ENCODE data around the gene PHACTR3.

The PHACTR3 gene

DNA sequence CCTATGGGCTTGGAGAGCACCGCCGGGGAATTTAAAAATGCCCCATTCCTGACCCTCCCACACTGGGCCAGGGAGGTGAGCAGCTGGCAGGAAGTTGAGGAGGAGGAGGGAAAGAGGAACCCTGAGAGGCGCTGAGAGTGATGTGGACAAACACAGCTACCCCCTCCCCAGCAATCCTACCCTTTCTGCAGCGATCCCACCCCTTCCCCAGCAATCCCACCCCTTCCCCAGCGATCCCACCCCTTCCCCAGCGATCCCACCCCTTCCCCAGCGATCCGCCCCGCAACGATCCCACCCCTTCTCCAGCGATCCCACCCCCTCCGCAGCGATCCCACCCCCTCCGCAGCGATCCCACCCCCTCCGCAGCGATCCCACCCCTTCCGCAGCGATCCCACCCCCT lies 217.4 kb downstream of the PHACTR3 start:
- no peak for FAIRE-seq

DNA sequence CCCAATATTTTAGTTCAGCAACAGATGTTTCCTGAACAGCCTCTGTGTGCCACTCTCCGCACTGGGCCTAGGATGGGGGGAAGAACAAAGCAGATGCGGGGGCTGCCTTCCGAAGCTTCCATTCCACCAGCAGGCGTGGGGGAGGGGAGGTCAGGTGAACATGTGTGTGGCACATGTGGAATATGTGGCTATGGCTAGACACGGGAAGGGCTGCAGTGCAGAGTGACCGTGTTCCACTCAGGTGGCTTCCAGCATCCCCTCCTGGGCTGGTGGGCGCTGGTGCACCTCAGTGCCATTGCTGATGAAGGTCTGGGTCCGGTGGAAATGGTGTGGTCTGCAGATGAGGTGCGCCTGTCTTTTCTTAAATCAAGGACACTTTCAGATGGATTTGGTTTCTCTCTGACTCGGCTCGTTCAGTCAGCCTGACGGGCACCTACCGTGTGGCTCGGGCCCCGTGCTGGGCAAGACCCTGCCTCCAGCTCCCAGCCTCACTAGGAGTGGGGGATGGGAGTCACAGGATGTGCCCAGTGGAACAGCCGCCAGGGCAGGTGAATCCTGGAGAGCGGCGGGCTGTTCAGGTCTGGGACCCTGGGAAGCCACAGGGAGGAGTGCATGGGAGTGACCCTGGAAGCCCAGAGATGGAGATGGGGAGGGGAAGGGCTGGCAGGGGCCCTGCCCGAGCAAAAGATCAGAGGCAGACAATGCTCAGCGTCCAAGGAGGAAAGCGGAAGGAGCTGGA lies 218.1 kb downstream of the PHACTR3 start:
- FAIRE-seq, result no peak

DNA sequence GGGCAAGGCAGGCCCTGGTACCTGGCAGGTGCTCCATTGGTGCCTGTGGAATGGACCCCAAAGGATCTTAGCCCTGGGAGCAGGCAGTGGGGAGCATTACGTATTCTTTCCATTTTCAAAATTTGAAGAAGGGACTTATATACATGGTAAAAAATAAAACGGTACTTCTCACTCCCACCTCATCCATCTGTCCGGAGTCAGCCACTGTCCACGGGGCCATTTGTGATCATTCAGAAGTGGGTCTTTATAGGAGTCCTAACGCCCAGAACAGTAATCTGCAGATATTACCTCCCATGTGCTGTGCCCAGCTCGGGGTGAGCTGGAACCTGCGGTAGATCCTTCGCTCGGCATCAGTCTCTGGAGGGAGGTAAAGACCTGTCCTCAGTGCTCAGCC lies 218.7 kb downstream of the PHACTR3 start:
- FAIRE-seq, result no peak

DNA sequence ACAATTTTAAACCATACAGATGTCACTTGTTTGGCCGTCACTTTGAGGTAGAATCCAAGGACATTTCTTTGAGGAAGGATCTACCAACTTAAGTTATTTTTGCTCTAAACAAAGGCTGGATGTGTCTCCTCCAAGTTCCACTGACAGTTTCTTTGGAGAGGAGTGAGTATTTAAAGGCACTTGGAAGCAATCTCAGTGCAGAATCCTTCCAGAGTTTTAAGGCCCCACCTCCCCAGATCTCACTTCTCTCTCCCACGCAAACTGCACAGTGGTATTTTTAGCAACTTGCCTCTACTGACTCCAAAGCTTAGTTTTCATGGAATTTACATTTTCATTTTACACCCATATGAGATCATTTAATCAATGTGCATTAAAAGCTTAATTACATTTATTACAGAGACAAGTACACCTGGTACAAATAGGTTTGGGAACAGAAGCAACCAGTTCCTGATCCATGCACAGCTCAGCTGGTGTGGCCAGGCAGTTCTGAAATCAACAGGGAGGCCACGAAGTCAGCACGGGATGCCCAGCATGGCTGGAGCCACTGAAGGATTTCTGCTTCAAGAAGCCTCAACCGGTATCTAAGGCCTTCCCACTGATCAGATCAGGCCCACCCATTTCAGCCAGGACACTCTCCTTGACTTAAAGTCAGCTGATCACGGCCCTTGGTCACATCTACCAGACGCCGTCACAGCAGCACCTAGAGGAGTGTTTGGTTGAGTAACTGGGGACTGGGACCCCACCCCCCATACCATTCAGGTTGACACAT lies 219.3 kb downstream of the PHACTR3 start:
- no peak for FAIRE-seq

DNA sequence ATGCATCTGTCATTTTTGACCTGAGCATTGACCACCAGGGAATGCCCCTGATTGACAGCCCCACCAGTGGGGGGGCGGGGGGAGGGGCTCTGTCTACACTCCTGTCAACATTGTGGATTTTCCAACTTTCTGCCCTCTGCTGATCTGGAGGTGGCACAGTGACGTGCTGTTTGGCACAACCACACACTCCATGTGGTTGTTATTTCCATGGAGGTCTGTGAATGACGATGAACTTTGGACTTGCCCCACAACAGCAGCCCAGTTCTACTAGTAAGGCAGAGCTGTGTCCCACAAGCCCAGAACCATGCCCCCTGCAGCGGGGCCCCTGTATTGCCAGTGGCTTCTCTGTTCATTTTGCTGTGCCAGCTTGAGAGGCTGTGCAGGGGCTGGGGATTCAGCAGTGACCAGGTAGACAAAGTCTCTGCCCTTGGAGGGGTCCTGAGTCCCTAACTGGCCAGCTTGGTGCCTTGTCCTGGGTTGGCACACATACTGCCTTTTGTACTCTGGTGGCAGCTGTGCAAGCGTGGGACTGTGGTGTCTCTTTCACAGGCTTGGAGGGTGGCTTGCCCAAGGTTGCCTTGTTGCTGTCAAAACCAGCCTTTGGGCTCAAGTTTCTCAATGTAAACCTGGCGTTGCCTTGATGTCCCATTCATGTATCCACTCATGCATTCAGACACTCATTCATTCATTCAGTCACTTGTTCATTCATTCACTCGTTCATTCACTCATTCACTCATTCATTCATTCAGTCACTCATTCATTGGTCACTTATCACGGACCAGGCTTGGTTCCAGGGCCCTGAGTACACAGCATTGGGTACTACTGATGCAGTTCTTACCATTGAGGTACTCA lies 220.6 kb downstream of the PHACTR3 start:
- FAIRE-seq, result no peak

DNA sequence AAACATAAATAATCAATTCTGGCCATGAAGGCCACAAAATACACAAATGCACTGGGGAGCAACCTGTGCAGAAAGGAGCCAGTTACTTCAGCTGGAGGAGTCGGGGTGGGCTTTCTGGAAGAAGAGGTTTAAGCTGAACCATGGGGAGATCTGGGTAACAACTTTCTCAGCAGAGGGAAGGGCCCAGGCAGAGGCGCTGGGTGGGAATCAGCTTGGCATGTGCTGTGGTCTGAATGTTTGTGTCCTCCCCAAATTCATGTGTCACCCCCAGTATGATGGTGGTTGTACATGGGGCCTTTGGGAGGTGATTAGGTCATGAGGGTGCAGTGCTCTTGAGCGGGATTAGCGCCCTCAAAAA lies 221.2 kb downstream of the PHACTR3 start:
- FAIRE-seq, result no peak

DNA sequence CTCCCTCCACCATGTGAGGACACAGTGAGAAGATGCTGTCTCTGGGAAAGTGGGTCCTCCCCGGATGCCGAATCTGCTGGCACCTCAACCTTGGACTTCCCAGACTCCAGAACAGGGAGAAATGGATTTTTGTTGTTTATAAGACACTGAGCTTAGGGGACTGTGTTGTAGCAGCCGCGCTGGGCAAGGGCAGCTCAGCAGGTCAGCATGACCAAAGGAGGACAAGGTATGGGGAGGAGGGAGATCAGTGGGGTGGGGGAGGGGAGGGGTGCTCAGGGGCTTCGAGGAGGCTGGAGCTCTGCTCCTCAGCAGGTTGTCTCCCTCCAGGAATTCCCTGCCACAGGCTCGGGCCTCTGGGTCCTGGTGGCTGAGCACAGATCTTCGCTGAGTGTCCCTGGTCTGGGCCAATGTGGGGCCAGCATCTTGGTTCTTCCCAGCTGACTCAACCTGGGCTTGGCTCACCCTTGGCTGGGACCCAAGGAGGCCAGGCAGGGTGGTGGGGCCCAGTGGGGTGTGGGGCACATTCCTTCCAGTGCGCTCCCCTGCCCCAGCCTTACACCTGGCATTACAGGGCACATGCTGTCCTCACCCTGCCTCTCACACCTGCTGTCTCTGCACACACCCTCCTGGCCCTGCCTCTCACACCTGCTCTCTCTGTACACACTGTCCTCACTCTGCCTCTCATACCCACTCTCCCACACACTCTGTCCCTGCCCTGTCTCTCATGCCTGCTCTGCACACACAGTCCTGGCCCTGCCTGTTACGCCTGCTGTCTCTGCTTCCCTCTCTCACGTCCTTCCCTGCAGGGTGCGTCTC lies 221.8 kb downstream of the PHACTR3 start:
- FAIRE-seq, result no peak

DNA sequence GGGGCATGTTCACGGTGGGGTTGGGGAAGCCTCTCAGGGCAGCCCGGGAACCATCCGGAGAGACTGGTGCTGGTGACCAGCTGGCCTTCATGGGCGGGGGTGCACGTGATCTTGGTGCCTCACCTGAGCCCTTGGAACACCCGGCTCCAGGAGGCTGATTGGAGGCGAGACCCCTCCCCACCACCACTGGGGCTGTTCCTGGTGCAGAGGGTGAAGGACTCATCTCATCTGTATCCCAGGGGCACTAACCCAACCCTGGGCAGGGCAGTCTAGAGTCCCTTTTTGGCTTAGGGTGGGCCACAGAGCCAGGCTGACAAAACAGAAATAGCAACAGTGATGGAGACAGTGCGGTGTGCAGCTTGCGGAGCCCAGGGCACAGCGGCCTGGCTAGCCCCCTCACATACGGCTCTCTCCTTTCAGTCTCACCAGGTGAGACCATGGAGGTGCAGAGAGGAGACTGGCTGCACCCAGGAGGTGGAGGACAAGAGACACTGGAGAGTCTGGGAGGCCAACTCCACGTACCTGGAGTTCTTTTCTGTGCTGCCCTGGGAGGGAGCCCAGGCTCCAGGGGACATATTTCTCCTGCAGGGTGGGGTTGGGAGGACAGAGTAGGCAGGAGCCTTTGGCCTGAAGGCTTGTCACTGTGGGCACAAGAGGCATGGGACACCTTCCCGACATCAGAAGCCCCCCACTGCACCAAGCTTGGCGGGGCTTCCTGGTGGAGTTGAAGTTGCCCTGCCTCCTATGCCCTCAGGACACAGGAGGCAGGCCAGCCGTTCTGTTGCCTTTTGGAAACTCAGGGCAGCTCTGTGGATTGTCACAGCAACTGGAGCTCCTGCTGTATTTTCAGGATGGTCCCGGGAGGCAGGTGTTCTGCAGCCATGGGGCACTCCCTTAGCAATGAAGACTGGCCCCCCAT lies 223.1 kb downstream of the PHACTR3 start:
- no peak for FAIRE-seq

DNA sequence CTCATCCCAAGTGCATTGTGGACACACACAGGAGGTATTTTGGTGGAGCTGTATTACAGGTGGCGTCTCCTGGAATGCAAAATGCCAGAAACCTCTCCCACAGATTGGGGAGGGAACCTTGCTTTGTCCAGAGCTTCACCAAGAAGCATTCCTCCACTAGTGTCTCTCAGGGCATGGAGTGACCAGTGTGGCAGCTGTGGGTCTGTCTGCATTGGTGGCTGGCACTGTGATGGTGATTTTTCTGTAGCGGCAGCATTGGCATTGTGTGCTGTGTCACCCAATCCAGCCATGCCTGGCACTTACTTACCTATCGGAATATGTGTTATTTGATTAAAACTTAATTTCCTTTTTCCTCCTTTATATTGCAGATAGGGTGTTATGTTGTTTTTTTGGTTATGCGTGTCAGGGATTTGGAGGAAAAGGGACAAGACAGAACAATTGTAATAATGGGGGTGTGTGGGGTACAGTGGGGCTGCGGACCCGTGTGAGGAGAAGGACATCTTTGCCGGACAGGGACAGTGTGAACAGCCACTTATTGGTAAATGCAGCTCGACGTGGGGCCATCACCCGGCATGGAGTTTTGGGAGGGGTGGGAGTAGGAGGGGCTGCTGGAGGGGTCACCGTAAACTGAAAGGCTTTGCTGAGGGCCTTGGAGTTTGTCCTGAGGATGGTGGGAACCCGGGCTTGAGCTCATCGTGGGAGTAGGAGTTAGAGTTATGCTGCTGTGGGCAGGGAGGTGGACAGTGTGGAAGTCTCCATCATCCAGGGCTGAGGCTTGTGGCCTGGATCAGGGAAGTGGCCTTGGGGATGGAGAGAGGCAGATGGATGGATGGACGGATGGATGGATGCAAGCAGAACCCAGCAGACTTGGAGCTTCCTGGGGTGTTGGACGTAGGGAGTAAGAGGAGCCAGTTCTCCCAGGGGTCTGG lies 224.0 kb downstream of the PHACTR3 start:
- FAIRE-seq, result no peak

DNA sequence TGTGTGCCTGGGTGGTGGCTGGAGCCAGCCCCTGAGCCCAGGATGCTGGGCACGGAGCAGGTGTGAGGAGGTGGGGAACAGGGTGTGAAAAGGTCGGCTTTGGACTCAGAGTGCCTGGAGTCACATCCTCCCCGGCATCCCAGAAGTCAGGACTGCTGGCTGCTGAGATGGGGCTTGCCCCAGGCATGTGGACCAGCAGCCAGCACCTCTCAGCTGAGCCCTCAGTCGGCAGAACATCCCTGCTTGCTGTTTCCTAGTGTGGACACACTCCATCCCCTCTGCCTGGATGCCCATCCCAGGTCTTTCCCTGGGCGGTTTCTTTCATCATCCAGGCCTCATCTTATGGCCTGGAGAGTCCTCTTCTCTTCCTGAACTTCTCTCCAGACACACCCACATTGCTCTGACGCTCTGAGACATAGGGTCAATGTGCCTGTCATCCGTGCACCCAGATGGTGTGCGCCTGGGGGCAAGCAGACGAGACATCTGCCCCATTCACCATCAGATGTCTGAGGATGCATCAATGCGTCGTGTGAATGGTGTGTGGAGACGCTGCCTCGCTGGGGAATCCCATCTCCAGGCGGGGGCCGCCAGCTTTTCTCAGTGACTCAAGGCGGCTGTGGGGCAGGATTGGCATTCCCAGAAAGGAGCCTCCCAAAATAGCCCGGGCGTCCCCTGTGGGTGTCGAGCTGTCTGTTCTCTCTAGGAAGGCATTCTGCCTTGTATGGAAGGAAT lies 224.9 kb downstream of the PHACTR3 start:
- no peak for FAIRE-seq

DNA sequence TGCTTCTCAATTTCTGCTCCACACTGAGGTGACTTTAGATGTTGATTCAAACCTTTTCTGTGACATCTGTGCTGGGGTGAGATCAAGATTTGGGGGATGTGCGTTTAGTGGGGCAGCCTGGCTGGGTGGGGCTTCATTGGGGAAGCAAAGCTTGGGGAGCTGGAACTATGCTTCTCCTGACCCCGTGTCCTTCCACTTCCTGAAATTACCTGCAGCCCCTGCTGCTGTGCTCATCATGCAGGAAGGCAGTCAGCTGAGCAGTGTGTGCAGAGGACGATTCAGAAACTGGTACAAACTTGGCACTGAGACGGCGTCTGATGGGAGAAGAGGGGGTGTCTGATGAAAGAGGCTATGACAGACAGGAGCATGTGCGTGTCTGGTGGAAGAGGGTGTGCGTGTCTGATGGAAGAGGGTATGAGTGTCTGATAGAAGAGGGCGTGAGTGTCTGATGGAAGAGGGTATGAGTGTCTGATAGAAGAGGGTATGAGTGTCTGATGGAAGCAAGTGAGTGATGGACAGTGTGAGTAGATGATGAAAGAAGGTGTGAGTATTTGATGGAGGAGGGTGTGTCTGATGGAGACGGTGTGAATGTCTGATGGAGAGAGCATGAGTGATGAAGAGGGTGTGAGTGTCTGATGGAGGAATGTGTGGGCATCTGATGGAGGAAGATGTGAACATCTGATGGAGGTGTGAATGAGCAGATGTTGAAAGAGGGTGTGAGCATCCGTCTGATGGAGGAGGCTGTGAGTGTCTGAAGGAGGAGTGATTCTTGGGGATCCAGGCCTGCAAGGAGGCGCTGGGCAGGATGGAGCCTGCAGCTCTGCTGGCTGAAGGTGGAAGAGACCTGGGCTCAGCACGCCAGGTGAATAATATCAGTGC lies 225.7 kb downstream of the PHACTR3 start:
- no peak for FAIRE-seq

DNA sequence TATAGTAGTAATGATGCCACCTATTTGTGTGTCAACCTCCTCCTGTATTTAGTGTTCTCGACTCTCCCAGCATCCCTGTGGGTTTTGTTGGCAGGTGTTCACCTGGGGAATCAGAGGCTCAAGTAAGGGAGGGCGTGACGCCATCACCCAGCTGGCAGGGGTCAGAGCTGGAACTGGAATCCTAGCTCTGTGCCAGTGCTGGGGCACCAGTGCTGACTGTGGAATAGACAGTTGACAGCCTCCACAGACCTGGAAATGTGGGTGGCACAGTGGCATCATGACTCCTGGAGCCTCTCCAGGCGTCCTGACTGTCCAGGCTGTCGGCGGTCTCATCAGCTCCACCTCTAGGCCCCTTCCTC lies 226.3 kb downstream of the PHACTR3 start:
- FAIRE-seq, result no peak

DNA sequence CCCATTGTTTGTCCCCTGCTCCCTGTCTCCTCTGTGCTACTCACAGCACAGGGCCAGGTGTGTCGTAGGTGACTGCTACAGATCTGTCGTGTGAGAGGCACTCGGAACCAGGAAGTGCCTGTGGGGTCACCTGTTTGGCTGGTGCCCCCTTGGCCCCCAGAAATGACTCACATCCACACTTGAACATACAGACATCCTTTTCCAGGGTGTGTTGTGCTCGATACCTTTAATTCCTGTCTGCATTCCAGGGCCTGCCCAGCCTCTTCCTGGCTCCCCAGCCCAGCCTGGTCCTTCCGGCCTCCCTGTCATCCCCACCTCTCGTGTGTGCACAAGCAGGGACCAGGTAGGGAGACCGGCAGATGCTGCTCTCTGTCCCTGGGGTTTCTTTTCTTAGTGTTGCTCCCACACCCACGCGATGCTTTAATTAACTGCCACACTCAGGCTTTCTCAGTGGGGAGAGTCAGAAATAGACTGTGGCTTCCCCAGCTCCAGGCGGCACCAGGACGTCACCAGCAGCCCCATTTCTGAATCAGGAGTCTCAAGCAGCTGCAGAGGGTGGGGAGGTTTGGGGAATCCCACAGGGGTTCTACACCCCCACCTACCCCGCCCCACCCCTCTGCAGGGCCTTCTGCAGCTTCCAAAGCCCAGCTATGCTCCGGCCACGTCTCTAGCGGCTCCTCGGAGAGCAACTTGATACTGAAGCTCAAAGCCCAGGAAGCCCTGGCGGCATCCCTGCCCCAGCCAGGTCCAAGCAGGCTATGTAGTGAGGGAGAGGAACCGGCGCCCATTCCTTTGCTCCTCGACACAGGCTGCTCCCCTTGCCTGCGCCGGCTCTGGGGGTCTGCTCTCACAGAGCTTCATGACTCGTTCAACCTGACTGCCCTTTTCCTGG lies 226.9 kb downstream of the PHACTR3 start:
- no peak for FAIRE-seq

DNA sequence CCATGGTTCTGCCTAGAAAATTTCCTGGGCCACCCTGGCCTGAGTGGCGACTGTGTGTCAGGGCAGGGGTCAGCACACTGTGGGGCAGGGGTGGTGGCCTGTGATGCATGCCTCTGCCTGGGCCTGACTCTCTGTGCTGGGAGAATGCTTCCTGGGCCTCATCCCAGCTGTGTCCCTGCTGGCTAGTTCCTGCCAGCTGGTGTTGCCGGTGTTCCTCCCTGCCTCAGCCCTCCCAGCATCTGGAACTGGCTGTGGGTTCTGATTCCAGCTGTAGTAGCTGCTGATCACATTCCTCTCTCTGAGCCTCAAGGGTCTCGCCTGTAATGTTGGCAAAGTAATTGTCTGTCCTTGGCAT lies 227.6 kb downstream of the PHACTR3 start:
- FAIRE-seq, result no peak

DNA sequence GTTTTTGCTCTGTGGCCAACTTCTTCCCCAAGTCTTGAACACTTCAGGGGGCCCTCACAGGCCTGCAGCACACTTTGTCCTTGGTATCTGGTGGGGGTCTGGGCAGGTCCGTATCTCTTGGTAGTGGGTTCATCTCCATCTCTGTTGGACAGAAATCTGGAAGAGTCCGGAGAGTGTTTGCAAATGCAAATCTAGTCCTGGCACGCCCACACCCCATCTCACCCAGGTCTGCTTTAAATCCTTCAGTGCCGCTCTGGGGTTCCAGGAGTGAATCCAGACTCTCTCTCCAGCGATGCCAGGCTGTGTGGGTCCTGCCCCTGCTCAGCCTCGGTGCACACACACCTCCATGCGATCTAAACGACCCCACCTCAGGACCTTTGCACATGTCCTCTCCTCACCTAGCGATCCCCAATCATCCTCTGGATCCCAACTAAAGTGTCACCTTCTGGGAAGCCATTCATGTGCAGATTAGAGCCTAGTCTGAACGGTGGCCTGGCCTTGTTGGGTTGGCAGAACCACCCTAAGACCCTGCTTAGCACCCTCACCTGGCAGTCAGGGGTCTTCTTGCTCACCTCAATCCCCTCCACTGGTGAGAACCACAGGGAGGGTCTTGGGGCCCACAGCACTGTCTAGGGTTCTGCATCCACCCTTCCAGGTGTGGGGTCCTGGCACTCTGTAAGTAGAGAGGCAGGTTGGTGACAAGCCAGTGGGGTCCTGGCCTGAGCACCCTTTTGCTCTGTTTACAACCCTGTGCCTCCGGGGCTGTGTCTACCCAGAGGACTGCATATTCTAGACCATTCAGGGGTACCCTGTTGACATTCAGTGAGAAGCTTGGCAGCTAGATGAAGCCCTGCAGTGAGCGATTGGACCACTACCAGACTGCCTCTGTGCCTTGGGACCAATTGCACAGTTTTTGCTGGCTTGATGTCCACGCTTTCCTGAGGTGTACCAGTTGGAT lies 228.3 kb downstream of the PHACTR3 start:
- FAIRE-seq, result no peak

DNA sequence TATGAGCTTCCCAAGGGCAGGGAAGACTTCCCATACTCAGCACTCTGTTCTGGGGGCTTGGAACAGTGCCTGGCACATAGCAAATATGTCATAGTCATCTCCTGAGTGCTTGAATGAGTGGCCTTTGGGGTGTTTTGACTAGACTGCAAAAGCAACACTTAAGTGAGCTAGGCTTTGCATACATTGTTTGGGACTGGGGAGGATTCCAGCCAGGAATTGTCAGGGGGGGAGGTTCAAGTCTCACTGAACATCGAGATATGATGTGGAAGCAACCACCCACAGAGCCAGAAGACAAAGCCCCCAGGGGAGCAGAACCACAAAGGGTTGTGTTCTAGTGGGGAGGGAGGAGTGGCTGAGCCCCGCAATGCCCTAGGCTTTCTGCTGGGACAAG lies 230.7 kb downstream of the PHACTR3 start:
- no peak for FAIRE-seq

Measured in A204.1 (cell line).